ENCODE data around the gene HNRNPL.
"Not testable (repeated sequence)": the region's sequence is repeated elsewhere in the genome, so short reads cannot be mapped to it uniquely, and the experiment has no call there.

The HNRNPL gene

GRCh38 chr19:38849860-38850435 is at the start of gene HNRNPL:
Gene HNRNPL, minus strand, starts transcription at chr19:38849986. Its CDS starts 20 bp downstream, at chr19:38849966.
- DNase-seq: peak; percentile 100

GRCh38 chr19:38898788-38899446 is 49.1 kb upstream of the HNRNPL start:
- DNase-seq: no peak

- DNase-seq: no peak
Measured at GRCh38 chr19:38894968-38895367, 45.2 kb upstream of the HNRNPL start.

GRCh38 chr19:38893341-38893771 is 43.6 kb upstream of the HNRNPL start:
- no peak for DNase-seq

GRCh38 chr19:38892841-38893240 is 43.1 kb upstream of the HNRNPL start:
- DNase-seq: peak; percentile 12

- DNase-seq: no peak
Measured at GRCh38 chr19:38891771-38892170, 42.0 kb upstream of the HNRNPL start.

- DNase-seq: no peak
Measured at GRCh38 chr19:38890686-38891085, 40.9 kb upstream of the HNRNPL start.

- no peak for DNase-seq
Measured at GRCh38 chr19:38889803-38890202, 40.0 kb upstream of the HNRNPL start.

GRCh38 chr19:38888876-38889275 is 39.1 kb upstream of the HNRNPL start:
- DNase-seq: no peak

GRCh38 chr19:38884691-38885090 is 34.9 kb upstream of the HNRNPL start:
- not testable (repeated sequence) for DNase-seq

GRCh38 chr19:38883286-38883685 is 33.5 kb upstream of the HNRNPL start:
- no peak for DNase-seq

- no peak for DNase-seq
Measured at GRCh38 chr19:38880882-38881609, 31.3 kb upstream of the HNRNPL start.

GRCh38 chr19:38880076-38880881 is 30.5 kb upstream of the HNRNPL start:
- no peak for DNase-seq

- no peak for DNase-seq
Measured at GRCh38 chr19:38879400-38879751, 29.6 kb upstream of the HNRNPL start.

GRCh38 chr19:38878575-38879399 is 29.0 kb upstream of the HNRNPL start:
- no peak for DNase-seq

GRCh38 chr19:38877781-38878574 is 28.2 kb upstream of the HNRNPL start, which contains the start of gene RINL:
Gene RINL, minus strand, starts transcription at chr19:38878275. Its CDS starts 1,533 bp downstream, at chr19:38876742.
- peak; percentile 92 for DNase-seq

- no peak for DNase-seq
Measured at GRCh38 chr19:38875656-38876395, 26.0 kb upstream of the HNRNPL start.

GRCh38 chr19:38873400-38873799 is 23.6 kb upstream of the HNRNPL start:
- DNase-seq: not testable (repeated sequence)

- no peak for DNase-seq
Measured at GRCh38 chr19:38870612-38871011, 20.8 kb upstream of the HNRNPL start.

- peak; percentile 15 for DNase-seq
Measured at GRCh38 chr19:38869836-38870607, 20.2 kb upstream of the HNRNPL start.
